ENCODE data around the gene PER3.

GRCh38 chr1:7862211-7863060 lies 78.3 kb downstream of the PER3 start:
- TF ChIP-seq POLR2A (IDR thresholded peaks at IDR 0.05), result no peak
- no peak for TF ChIP-seq POLR2AphosphoS5 (IDR thresholded peaks at IDR 0.05)
- TF ChIP-seq CTCF (IDR thresholded peaks at IDR 0.05), result no peak
